ENCODE results near the gene PDE7B.

DNA sequence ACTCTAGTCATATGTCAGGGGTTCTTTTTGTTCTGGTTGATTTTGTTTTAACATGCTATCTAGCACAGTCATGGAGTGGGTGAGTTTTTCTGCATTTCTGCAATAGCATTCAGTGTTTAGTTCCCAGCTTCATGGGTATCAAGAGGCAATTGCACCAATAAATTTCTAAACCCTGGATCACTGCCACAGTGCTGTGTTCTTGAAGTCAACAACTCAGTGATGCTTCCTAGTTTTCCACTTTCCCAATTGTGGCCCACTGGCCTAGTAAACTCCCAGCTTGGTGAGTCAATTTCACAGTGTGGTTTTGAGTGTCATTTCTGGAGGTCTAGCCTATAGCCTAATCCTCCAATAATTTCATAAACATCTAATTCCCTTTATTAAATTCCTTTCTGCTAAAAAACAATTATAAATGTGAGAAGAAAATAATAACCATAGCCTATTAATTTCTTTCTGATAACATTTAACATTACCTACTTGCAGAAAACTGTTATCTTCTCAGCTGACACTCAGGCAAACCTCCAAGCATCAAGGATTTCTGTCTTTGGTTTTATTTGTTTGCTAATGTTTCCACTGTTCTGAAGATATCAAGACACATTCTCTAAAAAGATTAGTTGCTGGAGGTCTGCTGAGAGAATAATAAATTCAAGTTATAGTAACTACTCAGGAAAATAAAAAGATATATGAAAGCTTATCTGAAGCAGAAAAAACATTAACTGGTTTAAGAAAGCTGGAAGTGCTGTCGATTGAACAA, 89.9 kb downstream of the PDE7B start:
- TF ChIP-seq CTCF (IDR thresholded peaks at IDR 0.05) (no peak), ZFX (IDR thresholded peaks at IDR 0.05; ENCODE audit: borderline replicate concordance) (no peak)

Measured in 22Rv1 (cell line).